H7 (cell line): ENCODE data around the gene TBX2. TPM values are rescaled to one million over a fixed set of nuclear protein-coding genes. Genes with fewer than 3 reads are reported as not detected.
A peak's percentile ranks its signal among the peaks of the same experiment; 100 is the strongest.

Experiments
- DNase-seq: peaks from one replicate; pipeline ENCODE4 v3.0.0; 2012
- H3K27me3 ChIP-seq: 2 replicates; pipeline ENCODE4 v1.6.0; 2011; ENCODE audit warnings: mild to moderate bottlenecking, low read length; ENCODE audit not compliant: control insufficient read depth, insufficient read depth
- H3K36me3 ChIP-seq: replicated peaks from 2 replicates; pipeline ENCODE4 v1.5.1; 2011; ENCODE audit warnings: low read length; ENCODE audit not compliant: control insufficient read depth, insufficient read depth
- H3K4me3 ChIP-seq: 2 replicates; pipeline ENCODE4 v1.5.1; 2011; ENCODE audit warnings: low read depth, mild to moderate bottlenecking, control low read depth, low read length, moderate library complexity; ENCODE audit not compliant: insufficient read depth
- total RNA-seq: library from RNA; depleted of rRNA; stranded (reverse); fragments of >200 nt; shearing (Covaris generic); gene quantifications from 2 replicates; pipeline ENCODE4 v1.2.3, GENCODE V29; 2014; rRNA removed

TBX2 gene
- total RNA-seq, 1 experiment from 2014 or later = not detected

GRCh38 chr17:61458000-61458399 lies 58.4 kb downstream of the TBX2 start:
- Histone ChIP-seq H3K36me3 (no peaks in the 10 kb centered on the region), H3K27me3 (peaks cover 100% of the 10 kb centered on the region), H3K4me3 (peak overlapping the region; percentile 10; the same call in 1 of the 2 replicates)
- peak; percentile 45 for DNase-seq

GRCh38 chr17:61458421-61459141 lies 58.9 kb downstream of the TBX2 start:
- no peak overlapping the region for H3K4me3 ChIP-seq
- peak; percentile 43 for DNase-seq
- peaks cover 100% of the 10 kb centered on the region for H3K27me3 ChIP-seq
- no peaks in the 10 kb centered on the region for H3K36me3 ChIP-seq

Other genes with a start within 250 kb of the TBX2 start
- not detected in 2 replicates for gene TBX4, start 52.6 kb downstream of the TBX2 start, total RNA-seq
- gene NACA2, start 191.4 kb downstream of the TBX2 start, total RNA-seq = not detected in 2 replicates